Fibroblast of peridontal ligament (primary cell): ENCODE measurements around the gene TUBA3C.
"Not testable (repeated sequence)": the region's sequence is repeated elsewhere in the genome, so short reads cannot be mapped to it uniquely, and the experiment has no call there.

Experiments
- DNase-seq: peaks from one replicate; pipeline ENCODE4 v3.0.0-alpha.2; 2010; ENCODE audit errors: extremely low read depth

TUBA3C gene

GRCh38 chr13:19181621-19182485, at the start of gene TUBA3C:
TSS of gene TUBA3C (minus strand) at chr13:19181824. CDS start at chr13:19181747, 77 bp downstream.
- DNase-seq: no peak

GRCh38 chr13:19207413-19207812, 25.8 kb upstream of the TUBA3C start:
- DNase-seq: not testable (repeated sequence)

DNA sequence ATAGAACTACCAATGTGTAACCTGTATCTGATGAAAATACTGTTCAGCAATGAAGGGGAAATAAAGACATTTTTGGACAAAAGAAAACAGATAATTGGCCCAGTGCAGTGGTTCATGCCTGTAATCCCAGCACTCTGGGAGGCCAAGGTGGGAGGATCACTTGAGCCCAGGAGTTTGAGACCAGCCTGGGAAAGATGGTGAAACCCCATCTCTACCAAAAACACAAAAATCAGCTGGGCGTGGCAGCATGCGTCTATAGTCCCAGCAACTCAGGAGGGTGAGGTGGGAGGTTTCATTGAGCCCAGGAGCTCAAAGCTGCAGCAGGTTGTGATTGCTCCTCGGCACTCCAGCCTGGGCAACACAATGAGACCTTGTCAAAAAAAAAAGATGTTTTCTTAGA, 11.0 kb upstream of the TUBA3C start:
- DNase-seq: not testable (repeated sequence)

- DNase-seq: not testable (repeated sequence)
These were observed 8.3 kb upstream of the TUBA3C start for GRCh38 chr13:19189911-19190310.

- not testable (repeated sequence) for DNase-seq
These were observed 7.7 kb upstream of the TUBA3C start for GRCh38 chr13:19189368-19189767.

- no peak for DNase-seq
These were observed 4.4 kb upstream of the TUBA3C start for GRCh38 chr13:19185865-19186645.

DNA sequence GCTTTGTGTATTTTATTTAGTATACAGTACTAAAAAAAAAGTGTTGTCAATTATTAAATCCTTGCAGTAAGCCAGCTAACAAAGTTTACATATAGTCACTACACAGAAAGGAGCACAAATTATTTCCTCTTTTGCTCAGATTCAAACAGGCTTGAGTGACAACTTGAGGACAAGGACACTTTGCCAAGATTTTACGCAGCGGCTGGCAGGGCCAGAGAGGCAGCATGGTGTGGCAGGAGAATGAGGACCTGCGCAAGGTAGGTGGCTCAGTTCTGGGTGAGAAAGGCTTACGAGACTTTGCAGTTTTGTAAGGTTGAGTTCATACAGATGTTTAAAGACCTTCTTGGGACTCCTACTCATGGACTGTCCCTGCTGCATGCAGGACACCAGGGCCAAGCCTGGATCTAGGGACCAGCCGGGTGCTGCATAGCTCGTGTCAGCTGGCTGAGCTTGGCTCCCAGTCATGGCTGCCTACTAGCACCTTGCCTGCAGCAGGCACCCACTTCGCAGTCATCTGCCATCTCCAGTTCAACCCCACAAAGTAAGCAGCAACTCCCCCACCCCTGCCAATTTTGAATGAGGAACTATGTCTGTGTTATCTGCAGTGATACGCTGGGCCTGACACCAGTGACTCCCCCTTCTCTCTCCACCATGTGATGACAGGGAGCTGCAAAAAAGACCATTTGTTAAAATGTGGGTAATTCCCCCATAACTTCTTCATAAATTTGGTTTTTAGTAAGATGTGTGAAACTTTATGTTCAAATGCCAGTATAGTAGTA, 3.7 kb upstream of the TUBA3C start:
- DNase-seq: no peak

- no peak for DNase-seq
These were observed 2.6 kb upstream of the TUBA3C start for GRCh38 chr13:19184176-19184575.

DNA sequence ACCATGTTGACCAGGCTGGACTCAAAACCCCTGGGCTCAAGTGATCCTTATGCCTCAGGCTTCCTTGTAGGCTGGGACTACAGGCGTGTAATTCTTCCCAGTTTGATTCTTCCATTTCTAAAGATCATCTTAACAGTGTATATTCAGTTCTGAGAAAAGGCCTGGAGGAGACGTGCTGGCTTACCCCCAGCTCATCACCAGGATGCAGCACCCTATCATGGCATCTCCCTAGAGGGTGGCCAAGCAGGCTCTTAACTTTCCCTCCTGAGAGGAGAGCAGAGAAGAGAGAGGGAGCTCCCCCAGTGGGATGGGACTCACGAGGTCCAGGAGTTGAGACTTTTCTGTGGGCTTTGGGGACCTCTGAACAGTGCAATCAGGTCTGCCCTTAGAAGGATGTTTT, 2.1 kb upstream of the TUBA3C start:
- no peak for DNase-seq

- DNase-seq: no peak
These were observed 912 bp upstream of the TUBA3C start for GRCh38 chr13:19182536-19182935.

DNA sequence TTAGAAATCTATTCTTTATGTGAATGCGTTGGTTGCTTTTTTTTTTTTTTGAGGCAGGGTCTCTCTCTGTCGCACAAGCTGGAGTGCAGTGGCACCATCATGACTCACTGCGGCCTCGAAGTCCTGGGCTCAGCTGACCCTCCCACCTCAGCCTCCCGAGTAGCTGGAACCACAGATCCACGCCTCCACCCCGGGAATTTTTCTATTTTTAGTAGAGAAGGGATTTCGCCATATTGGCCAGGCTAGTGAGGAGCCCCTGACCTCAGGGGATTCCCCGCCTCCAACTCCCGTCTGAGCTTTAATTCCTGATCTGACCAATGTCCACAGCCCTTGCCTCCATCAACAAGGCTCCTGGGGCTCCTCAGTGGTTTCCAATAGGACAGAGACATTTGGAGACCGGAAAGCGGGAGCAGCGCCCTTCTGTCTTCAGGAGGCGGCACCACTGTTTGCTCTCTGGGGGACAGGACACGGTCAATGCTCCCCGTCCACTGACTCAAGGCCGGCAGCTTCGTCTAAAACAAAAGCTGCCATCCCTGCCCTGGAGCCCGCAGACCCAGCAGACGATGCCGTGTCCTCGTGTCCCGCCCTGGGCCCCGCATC, 503 bp downstream of the TUBA3C start:
- no peak for DNase-seq

- DNase-seq: no peak
These were observed 1.7 kb downstream of the TUBA3C start for GRCh38 chr13:19179916-19180315.

GRCh38 chr13:19178901-19179593, 2.6 kb downstream of the TUBA3C start:
- no peak for DNase-seq

DNA sequence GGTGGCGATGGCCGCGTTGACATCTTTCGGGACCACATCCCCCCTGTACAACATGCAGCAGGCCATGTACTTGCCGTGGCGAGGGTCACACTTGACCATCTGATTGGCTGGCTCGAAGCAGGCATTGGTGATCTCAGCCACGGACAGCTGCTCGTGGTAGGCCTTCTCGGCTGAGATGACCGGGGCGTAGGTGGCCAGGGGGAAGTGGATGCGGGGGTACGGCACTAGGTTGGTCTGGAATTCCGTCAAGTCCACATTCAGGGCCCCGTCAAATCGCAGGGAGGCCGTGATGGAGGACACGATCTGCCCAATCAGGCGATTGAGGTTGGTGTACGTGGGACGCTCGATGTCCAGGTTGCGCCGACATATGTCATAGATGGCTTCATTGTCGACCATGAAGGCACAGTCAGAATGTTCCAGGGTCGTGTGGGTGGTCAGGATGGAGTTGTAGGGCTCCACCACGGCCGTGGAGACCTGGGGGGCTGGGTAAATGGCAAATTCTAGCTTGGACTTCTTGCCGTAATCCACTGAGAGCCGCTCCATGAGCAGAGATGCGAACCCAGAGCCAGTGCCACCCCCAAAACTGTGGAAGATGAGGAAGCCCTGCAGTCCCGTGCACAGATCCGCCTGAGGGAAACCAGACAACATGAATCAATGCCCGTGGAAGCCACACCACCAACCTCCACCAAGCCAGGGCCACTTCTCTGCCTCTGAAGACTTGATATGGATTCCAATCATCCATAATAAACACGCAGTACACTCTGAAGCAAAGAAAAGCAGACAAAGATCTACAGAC, 4.4 kb downstream of the TUBA3C start:
- DNase-seq: not testable (repeated sequence)

- DNase-seq: no peak
These were observed 7.9 kb downstream of the TUBA3C start for GRCh38 chr13:19173752-19174151.

- no peak for DNase-seq
These were observed 9.0 kb downstream of the TUBA3C start for GRCh38 chr13:19172647-19173030.

GRCh38 chr13:19172007-19172646, 9.5 kb downstream of the TUBA3C start:
- DNase-seq: no peak

GRCh38 chr13:19171563-19171962, 10.1 kb downstream of the TUBA3C start:
- no peak for DNase-seq

GRCh38 chr13:19169991-19170390, 11.6 kb downstream of the TUBA3C start:
- DNase-seq: no peak

- no peak for DNase-seq
These were observed 12.1 kb downstream of the TUBA3C start for GRCh38 chr13:19169496-19169895.
